ENCODE results near the gene IFI27L1. TPM values are rescaled to one million over a fixed set of nuclear protein-coding genes. Genes with fewer than 3 reads are reported as not detected.

The IFI27L1 gene
- 18.5 and 19.5 TPM in 2 replicates for polyA plus RNA-seq (2013)

DNA sequence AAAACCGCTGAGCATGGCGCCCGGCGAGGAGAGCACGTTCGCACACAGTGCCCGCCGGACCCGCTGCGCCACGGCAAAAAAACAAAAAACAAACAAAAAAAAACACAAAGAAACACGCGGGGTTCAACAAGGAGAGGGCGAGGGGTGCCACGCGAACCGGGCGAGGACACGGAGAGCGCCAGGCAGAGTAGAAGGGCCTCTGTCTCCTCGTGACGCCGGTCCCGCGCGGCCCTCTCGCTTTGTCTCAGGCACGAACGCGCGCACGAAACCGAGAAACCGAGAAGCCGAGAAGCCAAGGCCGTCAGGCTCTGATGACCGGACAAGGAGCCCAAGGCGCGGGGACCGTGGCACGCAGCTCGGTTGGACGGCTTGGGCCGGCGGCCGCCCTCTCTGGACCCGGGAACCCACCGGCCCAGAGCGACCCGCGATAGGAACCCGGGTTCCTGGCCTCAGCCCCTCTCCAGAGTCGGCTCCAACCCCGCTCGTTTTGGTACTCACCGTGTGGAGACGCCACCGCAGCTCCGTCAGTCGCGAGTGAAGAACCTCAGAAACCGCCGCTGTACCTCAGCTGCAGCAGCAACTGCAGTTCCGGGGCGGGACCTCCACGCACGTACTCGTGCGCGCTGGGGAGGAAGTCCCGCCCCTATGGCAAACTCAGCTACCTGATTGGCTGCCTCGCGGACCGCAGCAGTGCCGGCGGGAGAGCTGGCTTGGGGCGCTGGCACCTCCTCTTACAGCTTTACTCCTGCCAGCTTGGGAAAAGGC, at the start of gene IFI27L1, which contains the start of gene DDX24:
TSS of gene IFI27L1 (plus strand) at position 690 of the 765 bp plus-strand sequence. CDS start 15,628 bp downstream, outside the sequence.
TSS of gene DDX24 (minus strand) at position 582 of the 765 bp plus-strand sequence. CDS start 1,460 bp downstream, outside the sequence.
- H2AFZ ChIP-seq (ENCODE audit: insufficient read depth, low read length, poor library complexity) = peak within 1 kb of the TSS; percentile 95
- H3K79me1 ChIP-seq (ENCODE audit: low read length) = peaks cover 4% of the 10 kb centered on the region
- H4K12ac ChIP-seq (ENCODE audit: low read depth, low read length) = peak within 1 kb of the TSS; percentile 20
- peak within 1 kb of the TSS; percentile 91 for H4K91ac ChIP-seq (ENCODE audit: low read depth, low read length)
- WGBS (ENCODE audit: extremely low coverage, insufficient coverage, insufficient read length) = no CpG with 5 or more reads among the region's 77 CpGs
- H2BK12ac ChIP-seq (ENCODE audit: low read length) = no peak within 1 kb of the TSS
- peak within 1 kb of the TSS; percentile 70 for H4K8ac ChIP-seq (ENCODE audit: low read depth, low read length)
- peak within 1 kb of the TSS; percentile 36 for H3K27ac ChIP-seq (ENCODE audit: low read depth, low read length)
- peak within 1 kb of the TSS; percentile 94 for H3K14ac ChIP-seq (ENCODE audit: low read length)
- peaks cover 13% of the 10 kb centered on the region for H3K79me2 ChIP-seq (ENCODE audit: control insufficient read depth, insufficient read depth, low read length, poor library complexity)
- H3K18ac ChIP-seq (ENCODE audit: low read length) = peak within 1 kb of the TSS; percentile 9
- H3K36me3 ChIP-seq (ENCODE audit: control insufficient read depth in 1 of 2, insufficient read depth in 2 of 2, low read length in 2 of 2) = peaks cover 3 to 14% of the 10 kb centered on the region in 2 experiments
- peak within 1 kb of the TSS; percentile 56 for H3K4ac ChIP-seq (ENCODE audit: low read depth, low read length)
- H3K4me1 ChIP-seq (ENCODE audit: control insufficient read depth in 1 of 2, insufficient read depth in 2 of 2, low read length in 2 of 2) = peaks cover 0 to 7% of the 10 kb centered on the region in 2 experiments
- peak within 1 kb of the TSS; percentile 93 for H3K4me3 ChIP-seq (ENCODE audit: low read depth, low read length)
- peak within 1 kb of the TSS; percentile 0 for H2AK5ac ChIP-seq (ENCODE audit: low read length)
- peak within 1 kb of the TSS; percentile 89 for H3K4me2 ChIP-seq (ENCODE audit: low read length)
- peak within 1 kb of the TSS; percentile 91 for H3K9ac ChIP-seq (ENCODE audit: low read length)
- H3K23ac ChIP-seq (ENCODE audit: low read length) = no peak within 1 kb of the TSS
- no peaks in the 10 kb centered on the region for H3K27me3 ChIP-seq (ENCODE audit: insufficient read depth, low read length)
- peak; percentile 91 to 95 for DNase-seq
- H2BK5ac ChIP-seq (ENCODE audit: low read depth, low read length, poor library complexity) = peak within 1 kb of the TSS; percentile 65
- H2BK120ac ChIP-seq (ENCODE audit: insufficient read depth, low read length, poor library complexity) = peak within 1 kb of the TSS; percentile 75
- no peaks in the 10 kb centered on the region for H3K9me3 ChIP-seq (ENCODE audit: insufficient read depth, low read depth, low read length)

GRCh38 chr14:94031883-94032279, 49.2 kb upstream of the IFI27L1 start:
- no peaks in the 10 kb centered on the region for H3K9me3 ChIP-seq (ENCODE audit: insufficient read depth, low read depth, low read length)
- no peak overlapping the region for H3K18ac ChIP-seq (ENCODE audit: low read length)
- H3K79me1 ChIP-seq (ENCODE audit: low read length) = no peaks in the 10 kb centered on the region
- WGBS (ENCODE audit: extremely low coverage, insufficient coverage, insufficient read length) = no CpG with 5 or more reads among the region's 7 CpGs
- no peaks in the 10 kb centered on the region for H3K36me3 ChIP-seq (ENCODE audit: control insufficient read depth in 1 of 2, insufficient read depth in 2 of 2, low read length in 2 of 2)
- DNase-seq = no peak
- H3K9ac ChIP-seq (ENCODE audit: low read length) = no peak overlapping the region
- no peak overlapping the region for H3K23ac ChIP-seq (ENCODE audit: low read length)
- H2BK12ac ChIP-seq (ENCODE audit: low read length) = no peak overlapping the region
- H4K91ac ChIP-seq (ENCODE audit: low read depth, low read length) = no peak overlapping the region
- no peaks in the 10 kb centered on the region for H3K27me3 ChIP-seq (ENCODE audit: insufficient read depth, low read length)
- no peak overlapping the region for H2BK120ac ChIP-seq (ENCODE audit: insufficient read depth, low read length, poor library complexity)
- H4K12ac ChIP-seq (ENCODE audit: low read depth, low read length) = no peak overlapping the region
- H3K4me2 ChIP-seq (ENCODE audit: low read length) = no peak overlapping the region
- no peak overlapping the region for H2BK5ac ChIP-seq (ENCODE audit: low read depth, low read length, poor library complexity)
- H3K27ac ChIP-seq (ENCODE audit: low read depth, low read length) = no peak overlapping the region
- no peak overlapping the region for H3K4me3 ChIP-seq (ENCODE audit: low read depth, low read length)
- no peaks in the 10 kb centered on the region for H3K79me2 ChIP-seq (ENCODE audit: control insufficient read depth, insufficient read depth, low read length, poor library complexity)
- no peak overlapping the region for H4K8ac ChIP-seq (ENCODE audit: low read depth, low read length)
- no peak overlapping the region for H3K4ac ChIP-seq (ENCODE audit: low read depth, low read length)
- H3K14ac ChIP-seq (ENCODE audit: low read length) = no peak overlapping the region
- no peak overlapping the region for H2AFZ ChIP-seq (ENCODE audit: insufficient read depth, low read length, poor library complexity)
- H2AK5ac ChIP-seq (ENCODE audit: low read length) = no peak overlapping the region
- peaks cover 0 to 7% of the 10 kb centered on the region in 2 experiments for H3K4me1 ChIP-seq (ENCODE audit: control insufficient read depth in 1 of 2, insufficient read depth in 2 of 2, low read length in 2 of 2)

- WGBS (ENCODE audit: extremely low coverage, insufficient coverage, insufficient read length) = no CpG with 5 or more reads among the region's 3 CpGs
Observed at GRCh38 chr14:94034886-94035285, 46.2 kb upstream of the IFI27L1 start.

GRCh38 chr14:94036313-94037167, 44.6 kb upstream of the IFI27L1 start:
- H3K27me3 ChIP-seq (ENCODE audit: insufficient read depth, low read length) = no peaks in the 10 kb centered on the region
- H3K18ac ChIP-seq (ENCODE audit: low read length) = no peak overlapping the region
- no peak overlapping the region for H4K91ac ChIP-seq (ENCODE audit: low read depth, low read length)
- no peak overlapping the region for H4K8ac ChIP-seq (ENCODE audit: low read depth, low read length)
- no peak overlapping the region for H4K12ac ChIP-seq (ENCODE audit: low read depth, low read length)
- no peak overlapping the region for H3K27ac ChIP-seq (ENCODE audit: low read depth, low read length)
- no peak overlapping the region for H2BK12ac ChIP-seq (ENCODE audit: low read length)
- H3K4me1 ChIP-seq (ENCODE audit: control insufficient read depth in 1 of 2, insufficient read depth in 2 of 2, low read length in 2 of 2) = no peaks in the 10 kb centered on the region
- H2BK5ac ChIP-seq (ENCODE audit: low read depth, low read length, poor library complexity) = no peak overlapping the region
- H3K23ac ChIP-seq (ENCODE audit: low read length) = no peak overlapping the region
- no peaks in the 10 kb centered on the region for H3K9me3 ChIP-seq (ENCODE audit: insufficient read depth, low read depth, low read length)
- H2AFZ ChIP-seq (ENCODE audit: insufficient read depth, low read length, poor library complexity) = no peak overlapping the region
- no peak overlapping the region for H3K14ac ChIP-seq (ENCODE audit: low read length)
- H3K79me2 ChIP-seq (ENCODE audit: control insufficient read depth, insufficient read depth, low read length, poor library complexity) = no peaks in the 10 kb centered on the region
- H3K4ac ChIP-seq (ENCODE audit: low read depth, low read length) = no peak overlapping the region
- WGBS (ENCODE audit: extremely low coverage, insufficient coverage, insufficient read length) = 100% methylated on average over 1 of the region's 12 CpGs
- H3K36me3 ChIP-seq (ENCODE audit: control insufficient read depth in 1 of 2, insufficient read depth in 2 of 2, low read length in 2 of 2) = peaks cover 2 to 10% of the 10 kb centered on the region in 2 experiments
- H3K9ac ChIP-seq (ENCODE audit: low read length) = no peak overlapping the region
- no peak overlapping the region for H3K4me3 ChIP-seq (ENCODE audit: low read depth, low read length)
- H3K79me1 ChIP-seq (ENCODE audit: low read length) = no peaks in the 10 kb centered on the region
- no peak overlapping the region for H2AK5ac ChIP-seq (ENCODE audit: low read length)
- H2BK120ac ChIP-seq (ENCODE audit: insufficient read depth, low read length, poor library complexity) = no peak overlapping the region
- no peak overlapping the region for H3K4me2 ChIP-seq (ENCODE audit: low read length)
- peak; percentile 62 to 89 for DNase-seq

More at GRCh38 chr14:94034886-94035285, 46.2 kb upstream of the IFI27L1 start:
- Histone ChIP-seq H3K4me1 (ENCODE audit: control insufficient read depth in 1 of 2, insufficient read depth in 2 of 2, low read length in 2 of 2) (no peaks in the 10 kb centered on the region), H3K36me3 (ENCODE audit: control insufficient read depth in 1 of 2, insufficient read depth in 2 of 2, low read length in 2 of 2) (peaks cover 0 to 9% of the 10 kb centered on the region in 2 experiments), H3K9me3 (ENCODE audit: insufficient read depth, low read depth, low read length) (no peaks in the 10 kb centered on the region), H2BK12ac (ENCODE audit: low read length) (no peak overlapping the region), H3K4me3 (ENCODE audit: low read depth, low read length) (no peak overlapping the region), H3K27ac (ENCODE audit: low read depth, low read length) (no peak overlapping the region), H3K23ac (ENCODE audit: low read length) (no peak overlapping the region), H2BK120ac (ENCODE audit: insufficient read depth, low read length, poor library complexity) (no peak overlapping the region), H3K4ac (ENCODE audit: low read depth, low read length) (no peak overlapping the region), H3K9ac (ENCODE audit: low read length) (no peak overlapping the region), H3K4me2 (ENCODE audit: low read length) (no peak overlapping the region), H2AFZ (ENCODE audit: insufficient read depth, low read length, poor library complexity) (no peak overlapping the region), H2AK5ac (ENCODE audit: low read length) (no peak overlapping the region), H4K8ac (ENCODE audit: low read depth, low read length) (no peak overlapping the region), H3K18ac (ENCODE audit: low read length) (no peak overlapping the region), H3K14ac (ENCODE audit: low read length) (no peak overlapping the region), H4K91ac (ENCODE audit: low read depth, low read length) (no peak overlapping the region), H3K27me3 (ENCODE audit: insufficient read depth, low read length) (no peaks in the 10 kb centered on the region), H4K12ac (ENCODE audit: low read depth, low read length) (no peak overlapping the region), H3K79me1 (ENCODE audit: low read length) (no peaks in the 10 kb centered on the region), H2BK5ac (ENCODE audit: low read depth, low read length, poor library complexity) (no peak overlapping the region), H3K79me2 (ENCODE audit: control insufficient read depth, insufficient read depth, low read length, poor library complexity) (no peaks in the 10 kb centered on the region)
- DNase-seq = no peak

Measured in trophoblast cell (in vitro differentiated cells and primary cell).